Activated CD8-positive, alpha-beta memory T cell treated with anti-CD3 and anti-CD28 coated beads, Interleukin-2, amount 50 U/mL, for 48 hours (primary cell): ENCODE measurements around the gene TTC34.

Experiments
- DNase-seq: peaks from one replicate; pipeline ENCODE4 v3.0.0-alpha.2; 2020

Gene TTC34

DNA sequence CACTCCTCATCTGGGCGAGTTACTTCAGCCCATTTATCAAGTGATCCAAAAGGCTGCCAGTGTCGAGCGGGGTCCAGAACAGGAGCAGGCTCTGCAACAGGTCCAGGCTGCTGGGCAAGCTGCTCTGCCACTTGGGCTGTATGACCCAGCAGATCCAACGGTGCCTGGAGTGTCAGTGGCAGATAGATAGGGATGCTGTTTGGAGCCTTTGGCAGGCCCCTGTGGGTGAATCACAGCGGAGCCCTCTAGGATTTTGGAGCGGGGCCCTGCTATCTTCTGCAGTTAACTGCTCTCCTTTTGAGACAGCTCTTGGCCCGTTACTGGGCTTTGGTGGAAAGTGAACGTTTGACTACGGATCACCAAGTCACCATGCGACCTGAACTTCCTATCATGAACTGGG lies 176.2 kb downstream of the TTC34 start:
- DNase-seq, result no peak

DNA sequence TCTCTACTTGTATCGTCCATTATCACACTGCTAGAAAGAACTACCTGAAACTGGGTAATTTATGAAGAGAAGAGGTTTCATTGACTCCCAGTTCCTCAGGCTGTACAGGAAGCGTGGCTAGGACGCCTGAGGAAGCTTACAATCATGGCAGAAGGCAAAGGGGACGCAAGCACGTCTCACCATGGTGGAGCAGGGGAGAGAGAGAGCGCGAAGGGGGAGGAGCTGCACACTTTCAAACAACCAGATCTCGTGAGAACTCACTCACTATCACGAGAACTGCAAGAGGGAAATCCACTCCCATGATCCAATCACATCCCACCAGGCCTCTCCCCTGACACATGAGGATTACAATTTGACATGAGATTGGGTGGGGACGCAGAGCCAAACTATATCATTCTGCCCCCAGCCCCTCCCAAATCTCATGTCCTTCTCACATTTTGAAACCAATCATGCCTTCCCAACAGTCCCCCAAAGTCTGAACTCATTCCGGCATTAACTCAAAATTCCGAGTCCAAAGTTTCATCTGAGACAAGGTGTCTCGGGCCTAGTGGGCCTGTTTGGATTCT lies 176.7 kb downstream of the TTC34 start:
- no peak for DNase-seq

DNA sequence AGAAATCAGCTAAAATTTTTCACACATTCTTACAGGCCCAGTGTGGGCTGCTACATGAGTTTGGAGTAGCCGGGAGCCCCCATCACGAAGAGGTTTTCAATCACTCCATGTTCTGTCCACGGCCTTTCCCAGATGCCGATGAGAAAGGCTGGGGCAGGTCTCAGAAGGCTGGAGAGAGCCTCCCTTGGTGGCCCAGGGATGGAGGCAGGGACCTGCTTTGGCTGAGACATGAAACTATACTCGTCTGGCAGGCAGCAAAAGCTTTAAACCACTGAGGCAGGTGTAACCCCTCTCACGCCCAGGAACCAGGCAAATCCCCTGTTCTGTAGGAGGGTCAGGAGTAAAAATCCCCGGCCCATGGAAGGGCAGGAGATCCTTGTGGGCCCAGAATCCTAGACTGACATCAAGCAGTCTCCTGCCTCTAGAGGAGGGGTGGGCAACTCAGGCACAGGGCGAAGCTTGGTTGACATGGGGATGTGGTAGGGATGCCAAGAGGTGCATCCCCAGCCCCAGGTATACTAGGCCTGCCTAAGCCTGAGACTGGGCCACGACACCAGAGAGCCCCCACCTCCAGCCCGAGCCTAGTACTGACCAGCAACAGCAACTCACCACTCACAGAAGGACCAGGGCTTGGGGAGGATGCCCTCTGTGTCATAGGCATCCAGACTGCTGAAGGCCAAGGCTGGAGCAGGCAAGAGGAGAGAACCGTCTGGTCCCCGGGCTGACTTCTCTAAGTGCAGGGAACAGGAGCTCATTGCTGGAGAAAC lies 177.7 kb downstream of the TTC34 start:
- DNase-seq, result no peak

DNA sequence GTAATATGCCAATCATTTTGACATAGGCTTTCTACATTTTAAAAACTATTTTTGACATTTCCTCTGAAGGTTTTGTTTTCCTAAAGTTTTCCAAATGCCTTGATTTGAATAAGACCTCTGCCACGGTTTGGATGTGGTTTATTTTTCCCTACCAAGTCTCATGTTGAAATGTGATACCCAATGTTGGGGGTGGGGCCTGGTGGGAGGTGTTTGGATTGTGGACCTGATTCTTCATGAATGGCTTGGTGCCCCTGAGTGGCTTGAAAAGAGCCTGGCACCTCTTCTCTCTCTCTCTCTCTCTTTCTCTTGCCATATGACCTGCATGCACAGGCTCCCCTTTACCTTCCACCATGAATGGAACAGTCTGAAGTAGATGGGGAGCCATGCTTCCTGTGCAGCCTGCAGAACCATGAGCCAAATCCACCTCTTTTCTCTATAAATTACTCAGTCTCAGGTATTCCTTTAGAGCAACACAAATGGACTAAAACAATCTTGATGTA lies 183.5 kb downstream of the TTC34 start:
- no peak for DNase-seq

DNA sequence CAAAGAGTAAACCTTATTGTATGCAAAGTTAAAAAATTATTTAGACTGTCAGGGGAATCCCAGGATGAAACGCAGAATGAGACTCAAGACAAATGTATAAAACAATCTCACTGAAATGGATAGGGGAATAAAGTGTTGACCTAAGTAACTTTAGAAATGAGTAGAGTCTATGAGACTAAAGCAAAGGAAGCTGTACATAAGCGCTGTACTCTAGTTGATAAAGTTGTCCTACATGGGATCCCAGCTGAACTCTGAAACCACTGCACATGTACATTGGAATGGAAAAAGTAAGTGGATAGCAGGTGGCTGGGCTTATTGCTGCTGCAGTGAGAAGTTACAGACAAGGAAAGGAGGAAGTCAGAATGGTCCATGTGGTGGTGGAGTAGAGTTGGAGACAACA lies 187.3 kb downstream of the TTC34 start:
- DNase-seq, result no peak

DNA sequence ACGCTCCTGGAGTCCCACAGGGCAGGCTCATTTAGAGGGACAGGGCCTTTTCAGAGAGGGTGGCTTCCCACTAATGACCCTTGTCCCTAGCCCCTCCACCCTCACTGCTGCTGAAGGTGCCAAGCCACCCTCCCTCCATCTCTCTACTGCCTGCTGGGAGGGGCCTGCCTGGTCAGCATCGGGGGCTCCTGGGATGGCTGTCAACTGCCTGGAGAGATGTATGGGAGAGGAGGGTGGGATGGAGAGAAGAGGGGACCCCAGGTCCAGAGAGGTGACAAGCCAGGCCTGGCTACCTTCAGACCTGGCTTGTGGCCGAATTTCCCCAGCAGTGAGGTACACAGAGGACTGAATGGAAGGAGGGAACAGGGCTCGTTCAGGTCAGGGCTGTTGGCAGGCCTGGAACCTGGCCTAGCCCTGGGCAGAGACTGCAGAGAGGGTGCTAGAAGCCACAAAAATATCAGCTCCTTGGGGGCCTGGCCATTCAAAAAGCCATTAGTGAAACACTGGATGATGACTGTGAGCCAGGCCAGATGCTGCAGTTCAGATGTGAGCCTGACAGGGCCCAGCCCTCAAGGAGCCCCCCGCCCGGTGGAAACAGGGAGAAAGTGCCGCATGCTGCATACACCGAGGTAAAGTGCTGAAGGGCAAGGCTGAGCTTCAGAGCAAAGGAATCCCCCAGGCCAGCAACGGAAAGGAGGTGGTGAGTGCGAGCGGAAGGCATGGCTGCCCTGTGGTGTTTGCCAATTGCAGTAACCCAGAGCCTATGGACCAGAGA lies 188.7 kb downstream of the TTC34 start:
- DNase-seq, result no peak

DNA sequence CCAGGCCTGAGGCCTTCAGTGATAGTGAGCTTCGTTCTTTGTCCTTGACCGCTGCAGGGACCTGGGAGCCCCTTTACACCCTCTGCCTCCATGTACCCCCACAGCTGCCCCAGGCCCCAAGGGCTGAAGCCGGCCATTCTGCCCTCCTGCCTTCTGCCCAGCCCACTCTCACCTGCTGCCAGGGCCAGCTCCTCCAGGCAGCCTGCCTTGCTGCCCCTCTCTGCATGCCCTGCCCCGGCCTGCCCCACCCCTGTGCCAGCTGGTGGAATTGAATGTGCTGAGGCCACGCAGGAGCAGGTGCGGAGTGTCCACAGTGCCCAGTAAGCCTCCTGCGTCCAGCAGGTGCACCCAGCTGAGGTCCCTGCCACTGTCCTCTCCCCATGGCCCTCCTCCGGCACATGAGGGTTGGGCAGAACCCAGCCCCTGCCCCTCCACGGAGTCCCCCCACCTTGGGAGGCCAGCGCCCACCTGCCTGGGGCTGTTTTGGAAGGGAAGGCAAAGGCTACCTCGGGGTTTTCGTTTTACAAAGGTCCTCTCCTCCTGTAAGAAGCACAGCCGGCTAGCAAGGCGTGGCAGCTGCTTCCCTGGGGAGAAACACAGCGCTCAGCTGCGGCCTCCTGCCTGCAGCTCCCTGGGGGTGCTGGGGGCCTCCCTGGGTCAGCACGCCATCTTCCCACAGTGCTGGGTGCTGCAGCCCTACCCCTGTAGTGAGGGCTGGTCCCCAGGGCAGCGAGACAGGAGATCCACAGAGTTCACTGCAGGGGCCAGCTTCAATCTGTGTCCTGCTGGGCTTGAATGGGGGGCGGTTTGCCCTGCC lies 189.7 kb downstream of the TTC34 start:
- DNase-seq, result no peak

DNA sequence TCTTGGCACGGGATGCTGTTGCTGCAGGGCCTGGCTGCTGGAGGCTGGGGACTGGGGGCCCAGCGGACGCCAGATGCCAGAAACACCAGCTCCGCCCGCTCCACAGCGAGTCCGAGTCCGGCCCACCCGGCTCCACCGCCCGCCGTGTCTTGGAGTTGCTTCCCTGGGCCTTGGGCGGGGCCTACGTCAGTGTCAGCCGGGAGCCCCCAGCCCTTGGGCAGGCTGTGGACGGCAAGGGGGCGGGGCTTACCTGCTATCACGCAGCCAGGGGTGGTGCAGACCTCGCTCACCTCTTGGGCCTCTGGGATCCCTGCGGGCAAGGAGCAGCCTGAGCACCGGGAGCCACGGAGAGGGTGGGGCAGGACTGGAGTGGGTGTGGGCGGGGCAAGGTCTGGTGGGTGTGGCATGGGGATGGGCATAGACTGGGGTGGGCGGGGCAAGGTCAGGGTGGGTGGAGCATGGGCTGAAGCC lies 190.4 kb downstream of the TTC34 start:
- DNase-seq, result no peak

DNA sequence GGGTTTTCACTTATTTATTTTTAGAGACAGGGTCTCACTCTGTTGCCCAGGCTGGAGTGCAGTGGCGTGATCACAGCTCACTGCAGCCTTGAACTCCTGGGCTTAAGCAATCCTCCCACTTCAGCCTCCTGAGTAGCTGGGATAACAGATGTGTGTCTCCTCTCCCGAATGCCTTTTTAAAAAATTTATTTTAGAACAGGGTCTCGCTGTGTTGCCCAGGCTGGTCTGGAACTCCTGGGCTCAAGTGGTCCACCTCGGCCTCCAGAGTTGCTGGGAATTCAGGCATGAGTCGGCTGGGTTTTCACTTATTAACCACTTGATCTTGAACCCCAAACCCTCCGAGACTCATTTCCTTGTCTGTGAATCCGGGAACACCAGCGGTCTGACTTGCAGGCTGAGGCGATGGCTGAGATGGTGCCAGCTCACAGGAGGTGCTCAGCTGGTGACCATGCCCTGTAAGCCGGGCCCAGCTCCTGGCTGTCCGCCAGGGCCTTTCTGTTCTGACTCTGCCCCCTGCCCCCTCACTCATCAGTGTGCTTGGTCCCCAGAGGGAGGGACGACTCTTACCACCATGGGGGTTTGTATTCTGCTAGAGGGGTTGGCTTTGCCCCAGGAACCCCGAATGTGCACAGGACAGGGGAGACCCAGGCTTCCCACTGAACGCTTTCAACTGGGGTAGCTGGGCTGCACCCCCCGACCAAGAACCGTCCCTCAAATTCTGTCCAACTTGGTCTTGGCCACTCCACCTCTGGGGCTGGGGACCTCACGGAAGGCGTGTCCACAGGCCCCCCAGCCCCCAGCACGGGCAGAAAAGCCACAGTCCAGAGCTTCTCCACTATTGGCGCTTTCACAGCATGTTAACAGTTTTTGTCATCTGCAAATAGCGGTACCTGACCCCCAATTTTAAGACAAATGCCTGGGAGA lies 191.2 kb downstream of the TTC34 start:
- no peak for DNase-seq

DNA sequence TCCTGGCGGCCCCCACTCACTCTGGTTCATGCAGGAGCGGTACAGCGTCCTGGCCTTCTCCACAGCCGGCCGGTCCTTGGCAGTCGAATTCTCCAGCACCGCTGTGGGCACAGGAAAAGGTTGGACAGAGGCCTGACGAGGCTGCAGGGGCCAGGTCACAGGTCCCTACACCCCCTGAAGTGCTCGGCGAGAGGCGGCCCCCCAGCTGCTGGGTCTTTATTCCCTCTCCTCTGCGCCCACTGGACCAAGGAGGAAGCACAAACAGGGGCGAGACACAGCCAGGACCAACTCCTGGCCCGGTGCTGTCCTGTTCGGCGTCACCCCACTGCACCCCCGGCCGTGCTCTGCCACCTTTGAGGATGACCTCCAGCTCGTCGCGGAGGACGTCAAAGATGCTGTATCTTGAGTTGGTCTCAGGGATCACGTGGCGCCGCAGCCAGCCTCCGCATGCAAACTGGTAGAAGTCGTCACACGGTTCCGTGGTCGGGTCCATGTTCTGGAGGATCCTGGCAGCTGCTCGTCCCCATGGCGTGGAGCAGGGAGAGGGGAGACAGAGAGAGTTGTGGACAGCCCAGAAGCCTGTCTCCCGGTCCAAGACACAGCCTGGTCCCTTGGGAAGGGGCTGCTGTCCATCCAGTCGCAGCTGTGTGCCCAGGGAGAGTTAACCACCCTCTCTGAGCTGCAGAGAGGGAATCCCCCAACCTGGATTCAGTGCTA lies 192.0 kb downstream of the TTC34 start:
- DNase-seq, result no peak

DNA sequence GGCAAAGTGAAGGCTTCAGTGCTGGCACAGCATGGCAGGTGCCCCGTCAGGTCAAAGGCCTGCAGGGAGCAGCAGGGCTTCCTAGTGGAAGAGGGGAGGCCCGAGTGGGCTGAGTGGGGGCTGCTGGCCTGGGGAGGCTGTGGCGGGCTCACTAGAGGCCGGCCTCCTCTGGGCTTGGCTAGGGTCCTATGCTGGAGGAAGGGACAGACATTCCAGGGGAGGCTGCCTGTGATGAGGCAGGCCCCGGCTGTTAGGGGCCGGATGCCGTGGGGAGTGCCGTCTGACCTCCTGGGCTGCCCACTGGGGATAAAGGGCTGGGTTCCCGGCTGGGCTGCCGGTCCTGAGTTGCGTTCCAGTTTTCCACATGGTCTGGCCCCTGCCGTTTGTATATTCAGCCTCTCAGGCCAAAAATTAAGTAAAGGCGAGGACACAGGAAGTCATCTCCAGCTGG lies 193.8 kb downstream of the TTC34 start:
- DNase-seq, result no peak

DNA sequence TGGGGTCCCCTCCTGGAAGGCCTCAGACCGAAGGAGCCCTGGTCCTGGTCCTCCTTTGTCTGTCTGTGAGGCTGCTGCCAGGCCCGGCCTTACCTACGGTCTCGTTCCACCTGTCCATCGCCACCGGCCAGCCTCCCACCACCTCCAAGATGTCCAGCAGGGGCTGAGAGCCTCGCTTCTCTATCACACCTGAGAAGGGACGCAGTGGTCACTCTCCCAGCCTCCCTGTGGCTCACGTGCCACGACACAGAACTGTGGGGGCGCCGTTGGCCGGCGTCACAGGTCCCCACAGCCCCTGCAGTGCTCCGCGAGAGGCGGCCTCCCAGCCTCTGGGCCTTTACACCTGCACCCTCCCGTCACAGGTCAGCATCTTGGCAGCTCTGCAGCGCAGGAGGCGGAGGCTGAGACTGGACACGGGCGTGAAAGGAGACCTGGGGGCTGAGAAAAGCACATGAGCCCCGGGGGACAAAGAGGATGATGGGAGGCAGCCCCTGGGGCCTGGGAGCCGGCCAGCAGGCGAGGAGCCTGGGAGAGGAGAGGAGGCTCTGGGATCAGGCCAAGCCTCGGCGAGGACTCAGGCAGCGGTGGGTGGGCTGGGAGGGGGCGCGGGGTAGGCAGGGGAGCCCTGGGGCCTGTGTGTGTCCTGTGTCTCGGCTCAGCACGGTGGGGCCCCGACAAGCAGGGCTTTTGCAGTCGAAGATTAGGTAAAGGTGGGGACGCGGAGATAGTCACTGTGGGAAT lies 194.4 kb downstream of the TTC34 start:
- DNase-seq, result no peak

DNA sequence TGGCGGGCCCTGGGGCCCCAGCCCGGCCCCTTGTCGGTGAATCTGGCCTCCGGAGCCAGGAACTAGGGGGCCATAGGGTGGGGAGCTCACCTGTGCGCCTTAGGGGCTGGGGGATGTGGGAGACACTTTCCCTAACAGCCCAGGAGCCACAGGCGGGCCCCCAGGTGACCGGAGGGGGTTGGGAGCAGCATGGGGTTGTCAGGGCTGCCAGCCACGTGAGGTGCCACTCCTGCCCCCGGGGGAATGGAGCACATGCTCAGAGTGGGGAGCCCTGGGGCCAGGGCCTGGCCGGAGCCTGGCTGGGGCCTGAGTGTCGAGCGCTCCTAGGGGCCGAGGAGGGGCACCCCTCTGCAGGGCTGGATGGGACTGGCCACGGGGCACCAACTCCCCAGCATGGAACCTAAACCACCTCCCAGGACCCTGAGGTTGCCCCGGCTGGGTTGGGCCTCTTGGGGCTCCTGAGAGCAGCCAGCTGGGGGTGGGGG lies 195.1 kb downstream of the TTC34 start:
- DNase-seq, result no peak

DNA sequence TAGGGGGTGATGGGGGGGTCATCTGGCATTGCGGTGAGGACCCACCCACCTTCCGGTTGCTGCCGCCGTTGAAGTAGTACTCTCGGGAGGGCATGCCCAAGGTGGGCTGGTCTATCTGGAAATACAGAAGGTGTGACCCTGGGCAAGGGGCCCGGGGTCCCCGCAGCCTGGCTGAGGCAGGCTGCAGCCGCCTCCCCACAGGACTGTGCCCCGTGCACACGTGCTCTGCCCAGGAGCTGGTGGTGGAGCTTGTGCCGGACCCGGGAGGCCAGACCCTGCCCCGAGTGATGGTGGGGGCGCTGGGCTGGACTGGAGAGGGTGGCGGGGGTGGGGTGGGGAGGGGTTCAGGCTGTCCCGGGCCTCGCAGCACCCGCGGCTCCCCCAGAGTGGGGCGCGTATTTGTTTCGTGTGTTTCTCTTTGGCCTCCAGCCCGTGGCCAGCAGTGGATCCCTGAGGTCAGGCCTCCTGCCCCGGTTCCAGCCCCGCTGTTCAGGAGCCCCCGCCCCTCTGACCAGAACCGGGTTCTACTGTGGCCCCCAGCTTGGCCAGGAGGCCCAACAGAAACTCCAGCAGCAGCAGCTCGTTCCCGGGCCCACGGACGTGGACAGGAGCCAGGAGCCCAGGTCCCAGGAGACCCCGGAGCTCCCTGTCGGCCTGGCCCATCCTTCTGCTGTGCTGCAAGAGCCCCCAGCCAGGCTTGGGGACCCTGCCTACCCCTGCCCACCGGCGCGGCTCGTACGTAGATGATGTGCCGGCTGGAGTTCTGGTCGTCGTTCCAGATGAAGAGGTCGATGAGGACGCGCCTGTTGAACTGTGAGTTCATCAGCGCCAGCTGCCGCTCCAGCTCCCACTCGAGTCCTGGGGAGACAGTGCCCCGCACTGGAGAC lies 195.7 kb downstream of the TTC34 start:
- DNase-seq, result no peak

DNA sequence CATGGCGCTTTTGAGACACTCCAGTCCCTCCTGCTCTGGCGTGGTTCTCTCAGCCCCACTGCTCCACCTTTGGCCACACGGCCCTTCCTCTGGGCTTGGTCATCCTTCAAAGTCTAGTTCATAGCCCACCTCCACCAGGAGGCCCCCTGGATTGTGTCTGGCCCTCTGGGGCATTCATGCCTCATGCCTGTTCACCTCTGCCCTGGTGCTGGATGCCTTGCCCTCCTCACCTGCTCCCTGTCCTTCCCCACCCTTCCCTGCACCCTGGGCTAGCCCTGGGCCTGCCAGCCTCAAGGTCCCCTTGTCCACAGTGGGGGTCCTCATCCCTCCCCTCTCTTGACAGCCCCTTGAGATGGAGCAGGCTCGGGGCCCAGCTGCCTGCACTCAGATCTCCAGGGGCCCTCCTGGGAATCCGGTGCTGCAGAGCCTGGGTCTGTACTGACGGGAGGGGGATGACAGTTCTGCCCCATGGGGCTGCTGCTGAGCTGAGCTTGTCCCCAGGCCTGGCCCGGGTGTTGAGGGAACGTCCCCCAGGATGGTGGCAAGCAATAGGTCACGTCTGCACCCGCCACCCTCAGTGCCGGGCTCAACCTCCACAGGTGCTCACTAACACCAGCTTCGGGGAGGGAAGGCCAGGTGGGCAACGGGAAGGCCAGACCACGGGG lies 196.5 kb downstream of the TTC34 start:
- no peak for DNase-seq

DNA sequence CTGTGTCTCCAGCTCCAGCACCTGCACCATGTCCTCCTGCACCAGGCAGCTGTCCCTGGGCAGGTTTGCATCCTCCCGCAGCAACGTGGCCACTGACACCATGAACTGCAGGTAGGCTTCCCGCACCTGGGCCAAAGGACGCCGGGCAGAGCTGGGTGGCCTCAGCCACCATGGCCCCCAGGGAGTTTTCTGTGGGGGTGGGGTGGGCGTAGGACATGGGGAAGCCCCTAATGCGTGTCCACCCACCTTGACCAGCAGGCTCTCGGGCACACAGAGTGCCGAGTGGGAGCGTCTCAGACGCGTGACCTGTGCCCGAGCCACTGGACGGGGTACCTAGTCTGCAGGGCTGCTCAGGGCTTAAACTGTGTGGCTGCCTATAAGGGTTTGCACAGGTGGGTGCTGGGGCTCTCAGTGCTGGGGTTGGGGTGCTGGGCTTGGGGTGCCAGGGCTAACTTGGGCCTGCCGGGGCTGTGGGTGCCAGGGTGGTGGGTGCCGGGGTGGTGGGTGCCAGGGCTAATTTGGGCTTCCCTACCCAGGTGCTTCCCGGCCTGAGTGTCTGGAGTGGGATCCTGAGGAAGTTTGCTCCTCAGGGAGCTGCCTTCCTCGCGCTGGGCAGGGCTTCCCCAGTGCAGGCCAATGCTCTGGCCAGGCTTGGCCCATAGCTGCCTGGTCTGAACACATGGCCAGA lies 197.2 kb downstream of the TTC34 start:
- no peak for DNase-seq

DNA sequence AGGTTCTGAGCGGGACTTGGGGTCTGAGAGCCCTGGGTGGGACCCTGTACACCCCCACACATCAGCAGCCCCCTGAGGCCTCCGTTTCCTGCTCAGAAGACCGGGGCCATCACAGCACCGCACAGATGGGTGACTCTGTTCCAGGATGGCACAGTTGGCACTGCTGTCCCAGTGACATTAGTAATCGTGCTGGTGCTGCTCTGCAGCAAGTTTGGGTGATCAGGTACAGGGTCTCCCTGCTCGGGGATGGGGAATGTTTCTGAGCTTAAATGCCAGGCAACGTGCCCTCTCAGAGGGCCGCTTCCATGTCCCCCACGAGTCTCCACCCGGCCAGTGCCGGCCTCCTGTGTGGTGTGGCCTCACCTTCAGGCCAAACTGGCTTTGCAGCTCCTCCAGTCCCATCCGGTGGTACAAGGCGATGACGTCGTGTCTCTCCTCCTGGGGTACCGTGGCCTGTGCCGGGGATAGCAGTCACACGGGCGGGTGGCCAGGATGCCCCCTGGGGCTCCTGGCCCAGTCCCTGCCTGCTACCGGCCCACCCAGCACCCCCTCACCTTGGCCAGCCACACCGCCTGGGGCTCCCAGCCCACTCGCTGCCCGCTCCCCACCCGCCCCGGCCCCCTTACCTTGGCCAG lies 197.9 kb downstream of the TTC34 start:
- no peak for DNase-seq
